Measurements from ENCODE around the gene MCL1. TPM values are rescaled to one million over a fixed set of nuclear protein-coding genes. Genes with fewer than 3 reads are reported as not detected.
A peak's percentile ranks its signal among the peaks of the same experiment; 100 is the strongest.

MCL1 gene
- total RNA-seq, 1 experiment from 2014 or later, result 261 TPM

GRCh38 chr1:150561974-150562445, 17.4 kb downstream of the MCL1 start:
- intact Hi-C loops (cut with micrococcal nuclease; ENCODE audit: unreplicated experiment), result loop anchor here (1.0 to 10.0 kb wide), 6 partner anchors 15 to 415 kb away; partner anchors contain the start of gene GOLPH3L
- TF ChIP-seq CTCF (IDR thresholded peaks at IDR 0.05; ENCODE audit: unreplicated experiment), result no peak
- CTCF ChIA-PET, result interaction anchor here (0.6 to 3.9 kb wide), 7 partner anchors 18 to 251 kb away, joined by 3 to 24 read pairs (median 5); partner anchors contain the start of genes ENSA, FALEC and MCL1
- no peaks in the 10 kb centered on the region for H3K9me3 Mint-ChIP-seq (ENCODE audit: low read depth, unreplicated experiment)
- no peaks in the 10 kb centered on the region for H3K27me3 Mint-ChIP-seq (ENCODE audit: unreplicated experiment)
- H3K27ac Mint-ChIP-seq (ENCODE audit: unreplicated experiment), result peak overlapping the region; percentile 95
- H3K4me3 Mint-ChIP-seq (ENCODE audit: low read depth, unreplicated experiment), result peak overlapping the region; percentile 75
- peaks cover 51% of the 10 kb centered on the region for H3K4me1 Mint-ChIP-seq (ENCODE audit: low read depth, unreplicated experiment)
- peak; percentile 95 for DNase-seq
- no TSS peak for BruUV-seq (replicated peaks)
- peaks cover 78% of the 10 kb centered on the region for H3K36me3 Mint-ChIP-seq (ENCODE audit: insufficient read depth, unreplicated experiment)

GRCh38 chr1:150561254-150561973, 18.0 kb downstream of the MCL1 start:
- TSS peak; percentile 94 for BruUV-seq (replicated peaks)
- Mint-ChIP-seq H3K9me3 (ENCODE audit: low read depth, unreplicated experiment) (no peaks in the 10 kb centered on the region), H3K36me3 (ENCODE audit: insufficient read depth, unreplicated experiment) (peaks cover 79% of the 10 kb centered on the region), H3K27ac (ENCODE audit: unreplicated experiment) (peak overlapping the region; percentile 95), H3K4me1 (ENCODE audit: low read depth, unreplicated experiment) (peaks cover 49% of the 10 kb centered on the region), H3K4me3 (ENCODE audit: low read depth, unreplicated experiment) (peak overlapping the region; percentile 75), H3K27me3 (ENCODE audit: unreplicated experiment) (no peaks in the 10 kb centered on the region)
- CTCF ChIA-PET, result interaction anchor here (0.6 to 3.9 kb wide), 19 partner anchors 10 to 624 kb away, joined by 3 to 24 read pairs (median 5); partner anchors contain the start of genes ENSA, FALEC and MCL1
- TF ChIP-seq CTCF (IDR thresholded peaks at IDR 0.05; ENCODE audit: unreplicated experiment), result no peak
- intact Hi-C loops (cut with micrococcal nuclease; ENCODE audit: unreplicated experiment), result loop anchor here (1.0 to 10.0 kb wide), 5 partner anchors 59 to 416 kb away; partner anchors contain the start of gene GOLPH3L
- DNase-seq, result peak; percentile 98

GRCh38 chr1:150560576-150561253, 18.7 kb downstream of the MCL1 start:
- peak; percentile 93 for DNase-seq
- H3K9me3 Mint-ChIP-seq (ENCODE audit: low read depth, unreplicated experiment), result no peaks in the 10 kb centered on the region
- H3K4me3 Mint-ChIP-seq (ENCODE audit: low read depth, unreplicated experiment), result peak overlapping the region; percentile 75
- H3K27ac Mint-ChIP-seq (ENCODE audit: unreplicated experiment), result peak overlapping the region; percentile 95
- H3K27me3 Mint-ChIP-seq (ENCODE audit: unreplicated experiment), result no peaks in the 10 kb centered on the region
- CTCF ChIA-PET, result interaction anchor here (0.5 to 3.9 kb wide), 25 partner anchors 9 to 624 kb away, joined by 3 to 24 read pairs (median 4); partner anchors contain the start of genes ENSA, FALEC and MCL1
- no TSS peak for BruUV-seq (replicated peaks)
- peak; percentile 82 for TF ChIP-seq CTCF (IDR thresholded peaks at IDR 0.05; ENCODE audit: unreplicated experiment)
- peaks cover 49% of the 10 kb centered on the region for H3K4me1 Mint-ChIP-seq (ENCODE audit: low read depth, unreplicated experiment)
- H3K36me3 Mint-ChIP-seq (ENCODE audit: insufficient read depth, unreplicated experiment), result peaks cover 75% of the 10 kb centered on the region
- intact Hi-C loops (cut with micrococcal nuclease; ENCODE audit: unreplicated experiment), result loop anchor here (1.0 to 10.0 kb wide), 7 partner anchors 28 to 417 kb away; partner anchors contain the start of gene GOLPH3L

GRCh38 chr1:150560011-150560438, 19.4 kb downstream of the MCL1 start:
- H3K4me3 Mint-ChIP-seq (ENCODE audit: low read depth, unreplicated experiment), result peak overlapping the region; percentile 75
- intact Hi-C loops (cut with micrococcal nuclease; ENCODE audit: unreplicated experiment), result loop anchor here (1.0 to 10.0 kb wide), 6 partner anchors 28 to 417 kb away; partner anchors contain the start of gene GOLPH3L
- H3K27me3 Mint-ChIP-seq (ENCODE audit: unreplicated experiment), result no peaks in the 10 kb centered on the region
- peaks cover 75% of the 10 kb centered on the region for H3K36me3 Mint-ChIP-seq (ENCODE audit: insufficient read depth, unreplicated experiment)
- H3K4me1 Mint-ChIP-seq (ENCODE audit: low read depth, unreplicated experiment), result peaks cover 49% of the 10 kb centered on the region
- peak; percentile 90 for DNase-seq
- peak overlapping the region; percentile 95 for H3K27ac Mint-ChIP-seq (ENCODE audit: unreplicated experiment)
- CTCF ChIA-PET, result interaction anchor here (0.5 to 3.9 kb wide), 16 partner anchors 9 to 473 kb away, joined by 3 to 24 read pairs (median 4); partner anchors contain the start of genes ENSA, FALEC and GOLPH3L
- peak; percentile 97 for TF ChIP-seq CTCF (IDR thresholded peaks at IDR 0.05; ENCODE audit: unreplicated experiment)
- H3K9me3 Mint-ChIP-seq (ENCODE audit: low read depth, unreplicated experiment), result no peaks in the 10 kb centered on the region
- BruUV-seq (replicated peaks), result no TSS peak

All from Calu3 (cell line).